ENCODE measurements around the gene ZEB2.

Gene ZEB2

DNA sequence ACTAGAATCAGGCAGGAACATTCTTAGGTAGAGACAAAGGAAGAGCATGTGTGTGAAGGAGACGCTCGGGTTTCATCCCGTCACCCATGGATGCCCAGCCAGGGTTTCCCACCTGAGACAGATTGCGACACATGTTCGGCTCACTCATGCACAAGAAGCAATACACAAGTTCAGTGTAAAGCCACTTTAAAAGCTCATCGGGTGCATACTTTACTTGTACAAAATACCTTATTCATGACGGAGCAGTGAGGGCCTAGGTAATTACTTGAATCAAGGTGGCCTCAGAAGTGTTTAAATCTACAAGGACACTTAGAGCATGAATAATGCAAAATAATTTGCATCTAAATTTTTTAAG is 42.0 kb downstream of the ZEB2 start:
- TF ChIP-seq, protein P1, sequence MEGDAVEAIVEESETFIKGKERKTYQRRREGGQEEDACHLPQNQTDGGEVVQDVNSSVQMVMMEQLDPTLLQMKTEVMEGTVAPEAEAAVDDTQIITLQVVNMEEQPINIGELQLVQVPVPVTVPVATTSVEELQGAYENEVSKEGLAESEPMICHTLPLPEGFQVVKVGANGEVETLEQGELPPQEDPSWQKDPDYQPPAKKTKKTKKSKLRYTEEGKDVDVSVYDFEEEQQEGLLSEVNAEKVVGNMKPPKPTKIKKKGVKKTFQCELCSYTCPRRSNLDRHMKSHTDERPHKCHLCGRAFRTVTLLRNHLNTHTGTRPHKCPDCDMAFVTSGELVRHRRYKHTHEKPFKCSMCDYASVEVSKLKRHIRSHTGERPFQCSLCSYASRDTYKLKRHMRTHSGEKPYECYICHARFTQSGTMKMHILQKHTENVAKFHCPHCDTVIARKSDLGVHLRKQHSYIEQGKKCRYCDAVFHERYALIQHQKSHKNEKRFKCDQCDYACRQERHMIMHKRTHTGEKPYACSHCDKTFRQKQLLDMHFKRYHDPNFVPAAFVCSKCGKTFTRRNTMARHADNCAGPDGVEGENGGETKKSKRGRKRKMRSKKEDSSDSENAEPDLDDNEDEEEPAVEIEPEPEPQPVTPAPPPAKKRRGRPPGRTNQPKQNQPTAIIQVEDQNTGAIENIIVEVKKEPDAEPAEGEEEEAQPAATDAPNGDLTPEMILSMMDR (IDR thresholded peaks at IDR 0.05), result no peak

DNA sequence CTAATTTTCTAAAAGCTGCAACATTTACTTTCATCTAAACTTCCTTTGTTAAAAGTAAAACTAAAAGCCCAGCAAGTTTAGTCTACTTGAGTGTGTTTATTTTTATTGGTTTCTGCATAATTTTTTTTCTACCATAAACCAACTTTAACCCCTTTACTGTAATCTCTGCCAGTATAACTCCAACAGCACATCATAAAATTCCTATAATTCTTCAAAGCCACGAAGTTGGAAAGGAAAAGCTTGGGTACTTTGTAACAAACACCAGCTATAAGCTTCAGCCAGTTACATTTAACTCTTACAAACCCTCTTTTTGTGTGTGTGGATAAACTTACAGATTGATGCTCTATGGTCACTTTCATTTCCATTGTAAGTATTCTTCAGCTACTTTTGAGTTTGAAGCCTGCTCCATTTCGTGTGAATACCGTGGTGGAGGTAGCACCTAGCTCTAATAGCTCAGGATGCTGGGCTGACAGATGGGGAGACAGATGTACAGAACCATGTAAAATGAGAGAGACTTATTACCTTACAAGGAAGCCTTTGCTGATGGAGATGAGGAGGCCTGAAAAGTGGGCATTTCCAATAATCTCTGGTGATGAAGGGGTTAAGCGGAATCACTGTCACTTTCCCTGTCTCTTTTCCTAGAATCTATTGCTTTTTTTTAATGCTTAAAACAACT is 42.5 kb downstream of the ZEB2 start:
- TF ChIP-seq, protein P1 (IDR thresholded peaks at IDR 0.05), result no peak

DNA sequence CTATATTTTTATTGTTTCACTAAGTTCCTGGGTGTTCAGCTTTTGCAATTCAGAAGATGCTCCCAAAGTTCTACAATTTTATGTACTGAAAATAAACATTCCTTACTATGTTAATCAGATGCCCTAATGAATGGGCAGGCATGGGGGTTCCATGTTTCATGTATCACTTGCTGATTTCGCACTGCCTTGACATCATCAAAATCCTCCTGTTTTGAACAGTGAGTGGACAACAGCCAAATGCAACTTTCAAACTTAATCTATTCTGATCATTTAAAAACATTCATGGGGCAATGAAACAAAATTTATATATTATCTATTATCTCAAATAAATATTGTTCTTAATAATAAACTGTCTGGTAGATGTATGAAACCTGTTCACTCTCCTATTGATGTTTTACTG is 43.2 kb downstream of the ZEB2 start:
- TF ChIP-seq, protein P1 (IDR thresholded peaks at IDR 0.05), result no peak

DNA sequence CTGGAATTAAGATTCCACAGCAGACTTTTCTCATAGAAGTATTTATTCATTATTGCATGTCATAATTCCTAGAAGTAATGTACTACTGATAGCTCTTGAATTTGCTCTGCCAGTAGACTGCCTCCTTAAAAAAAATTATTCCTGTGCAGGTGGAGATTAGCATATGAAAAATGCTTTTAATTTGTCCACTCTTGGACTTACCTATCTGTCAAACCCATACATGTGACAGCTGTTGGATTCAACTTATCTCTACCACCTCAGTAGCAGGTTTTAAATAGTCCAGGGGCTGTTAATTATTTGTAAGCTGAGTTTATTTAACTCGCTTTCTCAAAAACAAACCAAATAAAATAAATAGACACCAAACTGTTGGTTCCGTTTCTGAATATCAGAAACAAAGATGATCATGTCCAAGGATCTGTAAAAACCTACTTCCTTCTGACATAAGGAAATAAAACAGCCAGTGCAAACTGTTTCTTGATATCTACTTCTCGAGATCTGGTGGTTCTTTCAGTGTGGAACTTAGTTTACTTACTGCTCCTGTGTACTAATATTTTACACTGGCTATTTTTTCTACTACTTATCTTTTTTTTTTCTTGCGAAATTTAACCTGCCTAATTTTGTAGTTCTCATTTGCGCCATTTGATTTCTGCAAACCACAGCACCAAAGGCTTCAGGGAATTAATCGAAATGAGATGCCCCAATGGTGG is 44.2 kb downstream of the ZEB2 start:
- TF ChIP-seq, protein P1 (IDR thresholded peaks at IDR 0.05), result no peak

DNA sequence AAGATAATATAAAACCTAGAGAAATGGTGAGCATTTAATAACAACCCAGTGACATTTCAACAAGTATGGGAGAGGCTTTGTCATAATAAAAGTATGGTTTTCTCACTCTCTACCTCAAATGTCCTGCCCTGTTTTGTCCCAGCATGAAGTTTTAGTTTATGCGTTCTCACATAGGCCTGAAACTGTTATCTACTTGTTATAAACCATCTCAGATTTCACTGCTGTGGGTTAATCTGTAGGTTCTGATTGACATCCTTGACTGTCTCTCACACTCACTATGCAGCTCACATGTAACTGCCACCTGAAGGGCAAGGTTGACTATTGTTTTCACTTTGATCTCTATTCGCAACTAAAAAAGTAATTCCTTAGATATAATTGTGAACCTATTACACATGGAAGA is 44.9 kb downstream of the ZEB2 start:
- TF ChIP-seq, protein P1 (IDR thresholded peaks at IDR 0.05), result no peak

DNA sequence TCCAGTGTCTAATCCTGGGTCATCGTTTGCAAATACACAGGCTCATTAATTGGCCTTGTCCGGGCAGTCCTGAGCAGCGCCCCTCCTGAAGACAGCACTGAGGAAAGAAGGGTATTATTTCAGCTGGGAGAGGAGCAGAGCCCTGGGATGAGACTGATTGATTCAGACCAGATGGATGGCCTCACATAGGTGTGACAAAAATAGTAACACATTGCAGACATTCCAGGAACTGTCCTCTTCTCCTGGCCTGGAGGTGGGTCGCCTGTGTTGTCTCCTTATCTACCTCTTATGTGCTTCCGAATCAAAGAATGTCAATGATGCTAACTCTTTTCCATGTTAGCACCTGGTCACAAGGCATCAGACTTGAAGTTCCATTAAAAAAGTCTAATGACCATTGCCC is 45.9 kb downstream of the ZEB2 start:
- TF ChIP-seq, protein P1 (IDR thresholded peaks at IDR 0.05), result no peak

DNA sequence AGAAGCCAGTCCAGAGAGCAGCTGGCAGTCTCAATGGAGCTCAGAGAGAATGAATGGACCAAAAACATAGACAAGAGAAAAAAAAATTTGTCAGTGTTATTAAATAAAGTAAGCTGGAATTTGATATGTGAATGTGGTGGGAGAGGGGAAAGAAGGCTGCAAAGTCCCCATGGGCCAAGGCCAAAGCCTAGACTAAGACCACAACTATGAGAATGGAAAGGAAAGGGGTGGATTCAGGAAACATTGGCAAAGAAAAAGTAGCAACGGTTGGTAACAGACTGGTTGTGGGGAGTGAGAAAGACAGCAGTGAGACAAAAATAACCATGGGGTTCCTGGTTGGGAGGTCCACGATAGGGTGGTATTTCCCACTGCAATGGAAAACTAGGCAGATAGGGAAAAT is 47.0 kb downstream of the ZEB2 start:
- TF ChIP-seq, protein P1 (IDR thresholded peaks at IDR 0.05), result no peak

Measured in LNCAP (cell line).